Inferior parietal cortex (tissue), 1 donor: ENCODE measurements around the gene FREM1.
"Not testable (repeated sequence)": the region's sequence is repeated elsewhere in the genome, so short reads cannot be mapped to it uniquely, and the experiment has no call there.

Experiments
- DNase-seq: peaks from one replicate; pipeline ENCODE4 v3.0.0-alpha.2; 2016; ENCODE audit errors: extremely low spot score

FREM1 gene

GRCh38 chr9:14909961-14910805 is at the start of gene FREM1:
Gene FREM1, minus strand, starts transcription at chr9:14910428. Its CDS starts 41,451 bp downstream, at chr9:14868977.
- DNase-seq, result no peak

- DNase-seq, result no peak
These were observed 48.8 kb upstream of the FREM1 start for GRCh38 chr9:14958989-14959388.

GRCh38 chr9:14957109-14957508 is 46.9 kb upstream of the FREM1 start:
- DNase-seq, result no peak

- DNase-seq, result no peak
These were observed 46.0 kb upstream of the FREM1 start for GRCh38 chr9:14956208-14956607.

GRCh38 chr9:14945351-14945750 is 35.1 kb upstream of the FREM1 start:
- no peak for DNase-seq

- DNase-seq, result no peak
These were observed 31.5 kb upstream of the FREM1 start for GRCh38 chr9:14941501-14942405.

GRCh38 chr9:14939378-14939777 is 29.1 kb upstream of the FREM1 start:
- no peak for DNase-seq

- DNase-seq, result no peak
These were observed 27.0 kb upstream of the FREM1 start for GRCh38 chr9:14937216-14937615.

GRCh38 chr9:14936491-14936890 is 26.3 kb upstream of the FREM1 start:
- no peak for DNase-seq

- DNase-seq, result no peak
These were observed 25.7 kb upstream of the FREM1 start for GRCh38 chr9:14935964-14936363.

GRCh38 chr9:14935106-14935751 is 25.0 kb upstream of the FREM1 start:
- no peak for DNase-seq

GRCh38 chr9:14932641-14933040 is 22.4 kb upstream of the FREM1 start:
- DNase-seq, result no peak

- no peak for DNase-seq
These were observed 22.0 kb upstream of the FREM1 start for GRCh38 chr9:14932231-14932630.

- no peak for DNase-seq
These were observed 16.9 kb upstream of the FREM1 start for GRCh38 chr9:14926941-14927624.

GRCh38 chr9:14924230-14925219 is 14.3 kb upstream of the FREM1 start:
- DNase-seq, result no peak

- DNase-seq, result no peak
These were observed 13.5 kb upstream of the FREM1 start for GRCh38 chr9:14923701-14924100.

GRCh38 chr9:14920805-14921204 is 10.6 kb upstream of the FREM1 start:
- DNase-seq, result not testable (repeated sequence)

- DNase-seq, result no peak
These were observed 3.1 kb upstream of the FREM1 start for GRCh38 chr9:14913366-14913765.

GRCh38 chr9:14912859-14913258 is 2.6 kb upstream of the FREM1 start:
- DNase-seq, result no peak

GRCh38 chr9:14911046-14911445 is 818 bp upstream of the FREM1 start:
- no peak for DNase-seq
